Measurements from ENCODE around the gene MYBPC1. TPM values are rescaled to one million over a fixed set of nuclear protein-coding genes. Genes with fewer than 3 reads are reported as not detected.
A peak's percentile ranks its signal among the peaks of the same experiment; 100 is the strongest.

The MYBPC1 gene
- total RNA-seq, 1 experiment from 2014 or later, result not detected

DNA sequence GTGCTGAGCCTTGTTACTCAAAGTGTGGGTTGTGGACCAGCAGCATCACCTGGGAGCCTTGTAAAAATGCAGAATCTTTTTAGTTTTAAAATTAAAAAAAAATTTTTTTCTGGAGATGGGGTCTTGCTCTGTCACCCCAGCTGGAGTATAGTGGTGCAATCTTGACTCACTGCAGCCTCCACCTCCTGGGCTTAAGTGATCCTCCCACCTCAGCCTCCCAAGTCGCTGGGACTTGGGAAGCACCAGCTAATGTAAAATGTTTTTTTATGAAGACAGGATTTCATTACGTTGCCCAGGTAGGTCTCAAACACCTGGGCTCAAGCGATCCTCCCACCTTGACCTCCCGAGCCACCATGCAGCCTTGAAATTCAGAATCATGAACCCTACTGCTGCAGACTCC lies 14.4 kb downstream of the MYBPC1 start:
- CTCF ChIA-PET, result no interaction called here
- no peak overlapping the region for H3K4me3 ChIP-seq (ENCODE audit: low read depth, low read length)
- H3K4me1 ChIP-seq, result peaks cover 38% of the 10 kb centered on the region
- no peaks in the 10 kb centered on the region for H3K9me3 ChIP-seq
- H3K9me3 Mint-ChIP-seq (ENCODE audit: unreplicated experiment), result peaks cover 8% of the 10 kb centered on the region
- H3K36me3 Mint-ChIP-seq (ENCODE audit: insufficient read depth, unreplicated experiment), result peaks cover 7% of the 10 kb centered on the region
- intact Hi-C loops (cut with micrococcal nuclease; ENCODE audit: unreplicated experiment), result loop anchor here (2.0 kb wide), 1 partner anchor 28 kb away; no protein-coding TSS in a partner anchor
- H3K4me1 Mint-ChIP-seq (ENCODE audit: low read depth, unreplicated experiment), result peaks cover 22% of the 10 kb centered on the region
- no peaks in the 10 kb centered on the region for H3K36me3 ChIP-seq (ENCODE audit: control insufficient read depth, insufficient read depth, low read length)
- peak overlapping the region; percentile 74 for H3K4me3 Mint-ChIP-seq (ENCODE audit: unreplicated experiment)
- no TSS peak for BruUV-seq (replicated peaks)
- no peak for DNase-seq
- peak overlapping the region; percentile 99 for H3K27ac Mint-ChIP-seq (ENCODE audit: unreplicated experiment)
- TF ChIP-seq, protein P1, sequence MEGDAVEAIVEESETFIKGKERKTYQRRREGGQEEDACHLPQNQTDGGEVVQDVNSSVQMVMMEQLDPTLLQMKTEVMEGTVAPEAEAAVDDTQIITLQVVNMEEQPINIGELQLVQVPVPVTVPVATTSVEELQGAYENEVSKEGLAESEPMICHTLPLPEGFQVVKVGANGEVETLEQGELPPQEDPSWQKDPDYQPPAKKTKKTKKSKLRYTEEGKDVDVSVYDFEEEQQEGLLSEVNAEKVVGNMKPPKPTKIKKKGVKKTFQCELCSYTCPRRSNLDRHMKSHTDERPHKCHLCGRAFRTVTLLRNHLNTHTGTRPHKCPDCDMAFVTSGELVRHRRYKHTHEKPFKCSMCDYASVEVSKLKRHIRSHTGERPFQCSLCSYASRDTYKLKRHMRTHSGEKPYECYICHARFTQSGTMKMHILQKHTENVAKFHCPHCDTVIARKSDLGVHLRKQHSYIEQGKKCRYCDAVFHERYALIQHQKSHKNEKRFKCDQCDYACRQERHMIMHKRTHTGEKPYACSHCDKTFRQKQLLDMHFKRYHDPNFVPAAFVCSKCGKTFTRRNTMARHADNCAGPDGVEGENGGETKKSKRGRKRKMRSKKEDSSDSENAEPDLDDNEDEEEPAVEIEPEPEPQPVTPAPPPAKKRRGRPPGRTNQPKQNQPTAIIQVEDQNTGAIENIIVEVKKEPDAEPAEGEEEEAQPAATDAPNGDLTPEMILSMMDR (IDR thresholded peaks at IDR 0.05; ENCODE audit: insufficient read depth in 1 of 2, low read depth in 1 of 2, low read length in 1 of 2, severe bottlenecking in 1 of 2, unreplicated experiment in 1 of 2), result no peak
- H3K27me3 ChIP-seq (replicated peaks; ENCODE audit: control insufficient read depth, insufficient read depth, low read length), result no peaks in the 10 kb centered on the region
- H3K27me3 Mint-ChIP-seq (ENCODE audit: insufficient read depth, unreplicated experiment), result no peaks in the 10 kb centered on the region
- POLR2A ChIA-PET, result no interaction called here

DNA sequence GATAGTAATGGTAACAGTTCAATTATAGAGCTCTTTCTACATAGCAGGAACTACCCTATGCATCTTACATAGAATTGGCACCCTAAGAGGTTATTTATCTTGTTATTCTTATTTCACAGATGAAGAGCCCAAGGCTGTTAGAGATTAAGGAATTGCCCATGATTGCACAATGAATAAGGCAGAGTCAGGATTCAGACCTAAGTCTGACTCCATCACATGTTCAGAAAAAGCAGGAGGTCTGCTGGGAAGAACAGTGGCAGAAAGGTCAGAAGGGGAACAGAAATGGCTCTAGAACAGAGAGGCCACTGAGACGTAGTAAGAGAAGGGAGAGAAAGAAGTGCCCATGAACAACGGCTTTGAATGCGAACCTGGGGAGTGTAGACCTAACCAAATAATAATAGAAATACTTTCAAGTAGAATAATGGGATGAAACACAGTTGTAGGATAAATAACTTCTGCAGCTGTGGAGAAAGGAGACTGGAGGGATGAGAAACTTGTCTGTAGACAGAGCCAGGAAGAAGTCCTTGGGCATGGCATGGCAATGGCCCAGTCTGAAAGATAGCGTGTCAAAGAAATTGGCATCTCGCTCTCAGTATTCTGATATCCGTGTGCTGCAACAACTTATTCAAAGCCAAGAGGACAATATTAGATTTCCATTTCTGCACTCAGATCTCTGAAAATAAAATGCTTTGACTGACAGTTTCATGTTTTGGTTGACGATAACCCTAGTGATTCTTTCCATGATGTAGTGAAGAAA lies 17.6 kb downstream of the MYBPC1 start:
- H3K36me3 ChIP-seq (ENCODE audit: control insufficient read depth, insufficient read depth, low read length), result no peaks in the 10 kb centered on the region
- POLR2A ChIA-PET, result no interaction called here
- no peak overlapping the region for H3K4me3 ChIP-seq (ENCODE audit: low read depth, low read length)
- no TSS peak for BruUV-seq (replicated peaks)
- intact Hi-C loops (cut with micrococcal nuclease; ENCODE audit: unreplicated experiment), result no loop called here
- H3K27me3 ChIP-seq (replicated peaks; ENCODE audit: control insufficient read depth, insufficient read depth, low read length), result no peaks in the 10 kb centered on the region
- no peaks in the 10 kb centered on the region for H3K9me3 ChIP-seq
- CTCF ChIA-PET, result no interaction called here
- H3K27ac Mint-ChIP-seq (ENCODE audit: unreplicated experiment), result no peak overlapping the region
- peaks cover 27% of the 10 kb centered on the region for H3K4me1 Mint-ChIP-seq (ENCODE audit: low read depth, unreplicated experiment)
- TF ChIP-seq, protein P1 (IDR thresholded peaks at IDR 0.05; ENCODE audit: insufficient read depth in 1 of 2, low read depth in 1 of 2, low read length in 1 of 2, severe bottlenecking in 1 of 2, unreplicated experiment in 1 of 2), result no peak
- peaks cover 8% of the 10 kb centered on the region for H3K9me3 Mint-ChIP-seq (ENCODE audit: unreplicated experiment)
- peaks cover 32% of the 10 kb centered on the region for H3K4me1 ChIP-seq
- H3K36me3 Mint-ChIP-seq (ENCODE audit: insufficient read depth, unreplicated experiment), result peaks cover 7% of the 10 kb centered on the region
- no peak overlapping the region for H3K4me3 Mint-ChIP-seq (ENCODE audit: unreplicated experiment)
- no peaks in the 10 kb centered on the region for H3K27me3 Mint-ChIP-seq (ENCODE audit: insufficient read depth, unreplicated experiment)
- no peak for DNase-seq

DNA sequence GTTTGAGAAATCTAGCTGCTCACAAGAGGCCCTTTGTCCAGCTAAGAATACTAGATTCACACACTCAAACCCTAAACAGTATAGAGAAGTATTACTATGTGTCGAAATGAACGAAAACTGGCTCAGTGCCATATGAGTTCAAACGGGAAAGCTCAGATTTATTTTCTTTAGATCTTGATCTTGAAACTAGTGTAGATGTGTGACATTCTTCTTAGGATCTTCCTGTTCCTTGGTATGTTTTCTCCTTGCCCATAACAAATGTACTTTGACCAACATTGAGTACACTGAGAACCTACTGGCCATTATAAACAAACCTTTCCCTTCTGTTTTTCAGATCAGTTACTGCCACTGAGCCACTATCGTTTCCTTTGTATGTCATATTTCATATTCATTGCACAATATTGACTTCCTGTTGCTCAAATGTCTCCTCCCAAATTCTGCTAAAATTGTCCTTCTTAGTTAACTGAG lies 21.3 kb downstream of the MYBPC1 start:
- no peak overlapping the region for H3K4me3 Mint-ChIP-seq (ENCODE audit: unreplicated experiment)
- Histone ChIP-seq H3K4me3 (ENCODE audit: low read depth, low read length) (no peak overlapping the region), H3K27me3 (replicated peaks; ENCODE audit: control insufficient read depth, insufficient read depth, low read length) (no peaks in the 10 kb centered on the region), H3K36me3 (ENCODE audit: control insufficient read depth, insufficient read depth, low read length) (no peaks in the 10 kb centered on the region), H3K9me3 (no peaks in the 10 kb centered on the region), H3K4me1 (peaks cover 18% of the 10 kb centered on the region)
- BruUV-seq (replicated peaks), result no TSS peak
- H3K27me3 Mint-ChIP-seq (ENCODE audit: insufficient read depth, unreplicated experiment), result no peaks in the 10 kb centered on the region
- H3K27ac Mint-ChIP-seq (ENCODE audit: unreplicated experiment), result peak overlapping the region; percentile 7
- intact Hi-C loops (cut with micrococcal nuclease; ENCODE audit: unreplicated experiment), result no loop called here
- TF ChIP-seq, protein P1 (IDR thresholded peaks at IDR 0.05; ENCODE audit: insufficient read depth in 1 of 2, low read depth in 1 of 2, low read length in 1 of 2, severe bottlenecking in 1 of 2, unreplicated experiment in 1 of 2), result no peak
- H3K4me1 Mint-ChIP-seq (ENCODE audit: low read depth, unreplicated experiment), result peaks cover 23% of the 10 kb centered on the region
- H3K9me3 Mint-ChIP-seq (ENCODE audit: unreplicated experiment), result no peaks in the 10 kb centered on the region
- ChIA-PET CTCF (no interaction called here), POLR2A (no interaction called here)
- DNase-seq, result no peak
- no peaks in the 10 kb centered on the region for H3K36me3 Mint-ChIP-seq (ENCODE audit: insufficient read depth, unreplicated experiment)

All from Caco-2 (cell line).